NCI-H1105 (cell line): ENCODE data around the gene PHF14.
"Not testable (repeated sequence)": the region's sequence is repeated elsewhere in the genome, so short reads cannot be mapped to it uniquely, and the experiment has no call there.

Source experiments
- DNase-seq: peaks from one replicate; lab custom pipeline; 2025; lab: John Stamatoyannopoulos, UW

Gene PHF14

GRCh38 chr7:10973061-10973941, at the start of gene PHF14:
Gene PHF14 (plus strand): TSS chr7:10973872. CDS start chr7:10974324, 452 bp downstream.
- DNase-seq, result peak; percentile 98

- no peak for DNase-seq
Measured at GRCh38 chr7:10924370-10924769, 49.3 kb upstream of the PHF14 start.

GRCh38 chr7:10928203-10928602, 45.5 kb upstream of the PHF14 start:
- not testable (repeated sequence) for DNase-seq

- DNase-seq, result no peak
Measured at GRCh38 chr7:10930551-10930950, 43.1 kb upstream of the PHF14 start.

GRCh38 chr7:10931161-10931560, 42.5 kb upstream of the PHF14 start:
- DNase-seq, result no peak

- no peak for DNase-seq
Measured at GRCh38 chr7:10934292-10934691, 39.4 kb upstream of the PHF14 start.

GRCh38 chr7:10939237-10939910, 34.3 kb upstream of the PHF14 start:
- DNase-seq, result peak; percentile 22

- peak; percentile 90 for DNase-seq
Measured at GRCh38 chr7:10939911-10940703, 33.6 kb upstream of the PHF14 start.

GRCh38 chr7:10940704-10941355, 32.8 kb upstream of the PHF14 start:
- DNase-seq, result peak; percentile 60

GRCh38 chr7:10950494-10950893, 23.2 kb upstream of the PHF14 start:
- no peak for DNase-seq

GRCh38 chr7:10950974-10951578, 22.6 kb upstream of the PHF14 start:
- not testable (repeated sequence) for DNase-seq

- no peak for DNase-seq
Measured at GRCh38 chr7:10952588-10952987, 21.1 kb upstream of the PHF14 start.

GRCh38 chr7:10953078-10953750, 20.5 kb upstream of the PHF14 start:
- not testable (repeated sequence) for DNase-seq

GRCh38 chr7:10956528-10956927, 17.1 kb upstream of the PHF14 start:
- DNase-seq, result no peak

- not testable (repeated sequence) for DNase-seq
Measured at GRCh38 chr7:10960242-10960641, 13.4 kb upstream of the PHF14 start.

- DNase-seq, result not testable (repeated sequence)
Measured at GRCh38 chr7:10965016-10965415, 8.7 kb upstream of the PHF14 start.

- DNase-seq, result no peak
Measured at GRCh38 chr7:10972174-10972573, 1.5 kb upstream of the PHF14 start.

GRCh38 chr7:10973942-10974911, 555 bp downstream of the PHF14 start:
- DNase-seq, result peak; percentile 25

- DNase-seq, result no peak
Measured at GRCh38 chr7:10977113-10977512, 3.4 kb downstream of the PHF14 start.

GRCh38 chr7:10981317-10981716, 7.6 kb downstream of the PHF14 start:
- DNase-seq, result no peak
